CD4-positive, alpha-beta T cell treated with Interleukin-6 at 100 ng/mL for 8 hours (primary cell): ENCODE measurements around the gene SLC2A8.

ENCODE experiments used
- DNase-seq: peaks from one replicate; pipeline ENCODE4 v3.0.0-alpha.2; 2020; ENCODE audit warnings: mixed read lengths, low spot score

The SLC2A8 gene, protein sequence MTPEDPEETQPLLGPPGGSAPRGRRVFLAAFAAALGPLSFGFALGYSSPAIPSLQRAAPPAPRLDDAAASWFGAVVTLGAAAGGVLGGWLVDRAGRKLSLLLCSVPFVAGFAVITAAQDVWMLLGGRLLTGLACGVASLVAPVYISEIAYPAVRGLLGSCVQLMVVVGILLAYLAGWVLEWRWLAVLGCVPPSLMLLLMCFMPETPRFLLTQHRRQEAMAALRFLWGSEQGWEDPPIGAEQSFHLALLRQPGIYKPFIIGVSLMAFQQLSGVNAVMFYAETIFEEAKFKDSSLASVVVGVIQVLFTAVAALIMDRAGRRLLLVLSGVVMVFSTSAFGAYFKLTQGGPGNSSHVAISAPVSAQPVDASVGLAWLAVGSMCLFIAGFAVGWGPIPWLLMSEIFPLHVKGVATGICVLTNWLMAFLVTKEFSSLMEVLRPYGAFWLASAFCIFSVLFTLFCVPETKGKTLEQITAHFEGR

DNA sequence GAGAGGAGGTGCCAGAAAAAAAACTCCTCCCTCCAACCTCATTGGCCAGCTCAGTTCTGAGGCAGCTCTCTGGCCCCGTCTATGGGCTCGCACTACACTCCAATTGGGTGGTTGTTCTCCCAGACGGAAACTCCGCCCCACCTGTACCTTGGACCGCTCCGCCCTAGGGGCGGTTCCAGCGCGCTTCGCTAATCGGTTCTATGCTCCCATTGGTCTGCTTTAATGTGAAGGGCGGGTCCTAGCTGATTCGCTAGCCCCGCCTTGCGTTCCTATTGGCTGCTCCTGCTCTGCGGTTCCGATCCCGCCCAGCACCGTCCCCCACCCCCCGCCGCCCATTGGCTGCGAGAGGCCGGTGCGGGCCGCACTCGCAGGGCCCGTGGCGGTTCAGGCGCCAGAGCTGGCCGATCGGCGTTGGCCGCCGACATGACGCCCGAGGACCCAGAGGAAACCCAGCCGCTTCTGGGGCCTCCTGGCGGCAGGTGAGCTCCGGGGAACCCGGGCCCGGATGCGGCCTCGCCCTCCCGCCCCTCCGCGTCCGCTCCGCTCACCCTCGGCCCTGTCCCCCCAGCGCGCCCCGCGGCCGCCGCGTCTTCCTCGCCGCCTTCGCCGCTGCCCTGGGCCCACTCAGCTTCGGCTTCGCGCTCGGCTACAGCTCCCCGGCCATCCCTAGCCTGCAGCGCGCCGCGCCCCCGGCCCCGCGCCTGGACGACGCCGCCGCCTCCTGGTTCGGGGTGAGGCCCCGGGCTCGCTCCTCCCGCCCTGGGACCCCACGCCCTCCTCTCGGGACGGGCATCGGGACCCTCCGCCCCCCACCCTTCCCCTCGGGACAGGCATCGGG is at the start of gene SLC2A8:
Gene SLC2A8, plus strand, starts transcription at position 362 of the 838 bp plus-strand sequence. Its CDS starts 62 bp downstream, at position 424.
- peak; percentile 89 for DNase-seq

- no peak for DNase-seq
Measured at GRCh38 chr9:127347831-127348776, 48.9 kb upstream of the SLC2A8 start.

- DNase-seq = no peak
Measured at GRCh38 chr9:127349483-127350113, 47.4 kb upstream of the SLC2A8 start.

- no peak for DNase-seq
Measured at GRCh38 chr9:127351182-127352166, 45.5 kb upstream of the SLC2A8 start.

DNA sequence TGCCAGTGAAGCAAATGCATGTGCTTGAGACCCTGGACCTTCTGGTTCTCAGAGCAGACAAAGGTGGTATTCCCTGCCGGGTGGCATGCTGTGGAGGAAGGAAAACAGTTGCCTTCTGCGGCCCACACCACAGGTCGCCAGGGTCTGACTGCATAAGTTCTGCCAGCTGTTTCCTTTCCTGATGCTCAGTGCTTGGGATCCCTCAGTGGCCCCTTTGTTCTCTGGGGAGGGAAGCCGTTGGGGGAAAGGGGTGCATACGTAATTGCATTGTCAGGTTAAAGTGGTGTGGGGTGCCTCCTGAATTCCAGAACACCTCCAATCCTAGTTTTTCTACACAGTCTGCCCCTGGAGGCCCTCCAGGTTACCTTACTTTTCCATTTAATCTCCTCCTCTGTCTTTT is 43.1 kb upstream of the SLC2A8 start:
- no peak for DNase-seq

DNA sequence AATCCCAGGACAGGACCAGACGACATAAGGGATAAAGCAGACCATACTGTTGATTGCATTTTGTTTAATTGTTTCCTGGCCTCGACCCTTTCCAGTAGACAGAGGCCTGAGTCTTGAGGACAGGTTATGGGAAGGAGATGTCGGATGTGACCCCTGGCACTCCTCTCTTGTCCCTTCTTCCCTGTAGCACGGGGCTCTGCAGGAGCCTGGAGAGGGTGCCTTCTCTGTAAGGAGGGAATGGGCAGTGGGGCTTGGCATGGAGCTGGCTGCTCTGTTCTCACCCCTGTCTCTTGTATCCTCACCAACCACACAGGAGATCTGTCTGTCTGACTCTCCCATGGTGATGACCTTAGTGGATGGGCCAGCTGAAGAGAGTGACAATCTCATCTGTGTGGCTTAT is 40.1 kb upstream of the SLC2A8 start:
- no peak for DNase-seq

DNA sequence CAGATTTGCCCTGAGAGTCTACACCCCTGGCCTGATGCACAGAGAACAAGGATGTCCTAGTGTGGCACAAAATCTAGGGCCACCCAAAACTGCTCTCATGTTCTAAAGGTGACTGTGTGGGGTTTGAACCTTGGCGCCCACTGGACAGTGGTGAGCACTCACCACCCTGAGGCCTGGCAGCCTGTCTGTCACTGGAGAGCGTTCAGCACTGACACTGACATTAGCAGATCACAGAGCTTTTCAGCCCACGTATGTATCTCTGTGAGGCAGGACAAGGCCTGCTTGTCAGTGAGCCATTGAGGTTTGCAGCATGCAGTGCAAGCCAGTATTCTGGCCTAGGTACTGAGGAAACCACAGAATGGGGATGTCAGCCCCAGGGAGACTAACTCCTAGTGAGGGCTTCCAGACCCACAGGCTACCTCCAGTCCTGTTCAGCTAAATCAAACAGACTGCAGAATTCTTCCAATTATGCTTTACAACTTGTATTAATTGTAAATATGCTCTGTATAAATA is 38.9 kb upstream of the SLC2A8 start:
- DNase-seq = no peak

GRCh38 chr9:127358770-127359169 is 38.2 kb upstream of the SLC2A8 start:
- no peak for DNase-seq

GRCh38 chr9:127360250-127360649 is 36.7 kb upstream of the SLC2A8 start:
- DNase-seq = no peak

- no peak for DNase-seq
Measured at GRCh38 chr9:127360829-127361228, 36.1 kb upstream of the SLC2A8 start.

DNA sequence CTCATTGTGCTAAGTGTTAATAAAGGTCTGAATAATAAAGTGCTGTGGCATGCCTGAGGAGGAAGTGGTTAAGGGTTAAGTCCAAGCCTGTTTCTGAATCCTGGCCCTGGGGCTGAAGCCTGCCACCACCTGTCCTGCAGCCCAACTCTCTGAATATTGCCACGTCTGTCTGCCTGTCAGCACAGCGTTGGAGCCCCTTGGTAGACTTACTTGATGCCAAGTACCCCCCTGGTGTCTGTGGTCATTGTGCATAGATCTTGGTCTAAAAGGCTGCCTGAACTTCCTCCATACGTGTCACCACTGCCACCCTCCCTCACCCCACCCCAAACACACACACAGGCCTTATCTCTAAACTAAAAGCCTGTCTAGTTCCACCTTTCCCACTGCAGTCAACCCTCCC is 35.4 kb upstream of the SLC2A8 start:
- DNase-seq = no peak

- DNase-seq = no peak
Measured at GRCh38 chr9:127362829-127363228, 34.1 kb upstream of the SLC2A8 start.

GRCh38 chr9:127365461-127365860 is 31.5 kb upstream of the SLC2A8 start:
- no peak for DNase-seq

DNA sequence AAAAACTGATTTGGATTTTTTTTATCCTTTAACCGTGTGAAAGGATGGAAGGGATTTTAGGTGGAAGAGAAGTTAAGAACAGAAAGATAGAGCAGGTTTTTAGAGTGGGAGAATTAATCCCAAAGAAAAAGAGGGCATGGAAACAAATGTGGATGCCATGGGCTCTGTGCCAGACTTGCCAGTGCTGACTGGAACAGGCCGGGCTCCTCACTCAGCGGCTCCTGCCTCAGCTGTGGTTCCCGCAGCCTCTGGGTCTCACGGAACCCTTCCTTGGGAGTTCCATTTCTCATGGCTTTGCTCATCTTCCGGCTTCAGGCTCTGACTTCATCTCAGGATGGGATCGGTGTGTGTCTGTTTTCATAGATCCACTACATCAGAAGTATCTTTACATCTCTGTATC is 30.4 kb upstream of the SLC2A8 start:
- no peak for DNase-seq

DNA sequence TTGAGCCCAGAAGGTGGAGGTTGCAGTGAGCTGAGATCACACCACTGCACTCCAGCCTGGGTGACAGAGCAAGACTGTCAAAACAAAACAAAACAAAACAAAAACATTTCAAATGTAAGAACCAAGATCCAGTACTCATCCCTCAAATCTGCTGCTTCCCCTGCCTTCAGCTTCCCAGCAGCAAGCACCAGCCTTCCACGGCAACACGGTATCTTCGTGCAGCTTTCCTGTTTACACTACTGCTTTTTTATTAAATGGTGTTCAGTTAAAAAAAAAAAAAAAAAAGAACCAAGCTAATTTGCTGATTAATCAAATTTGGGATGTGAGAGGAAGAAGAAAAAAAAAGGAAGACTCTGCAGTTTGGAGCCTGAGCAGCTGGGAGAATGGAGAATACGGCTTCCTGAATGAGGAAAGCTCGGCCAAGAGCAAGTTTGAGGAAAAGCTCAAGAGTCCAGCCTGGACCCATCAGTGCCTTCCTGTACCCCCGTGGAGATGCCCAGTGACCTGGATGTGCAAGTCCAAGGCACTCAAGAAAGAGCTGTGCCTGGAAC is 28.0 kb upstream of the SLC2A8 start:
- no peak for DNase-seq

DNA sequence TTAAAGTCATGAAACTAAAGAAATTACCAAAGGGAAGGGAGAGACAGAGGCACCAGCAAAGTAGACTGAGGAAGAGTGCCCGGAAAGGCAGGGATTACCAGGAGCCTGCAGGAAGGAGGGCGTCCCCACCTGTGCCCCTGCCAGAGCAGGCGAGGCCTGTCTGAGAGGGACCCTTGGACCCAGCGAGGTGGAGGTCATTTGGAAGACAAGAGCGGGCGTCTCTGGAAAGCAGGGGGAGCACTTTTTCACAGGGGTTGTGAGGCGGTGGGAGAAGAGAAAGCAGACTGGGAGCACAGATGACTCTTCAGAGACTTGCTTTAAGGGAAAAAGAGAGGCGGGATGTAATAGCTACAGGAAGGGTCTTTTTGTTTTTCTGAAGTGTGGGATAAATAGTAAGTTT is 27.5 kb upstream of the SLC2A8 start:
- DNase-seq = no peak

GRCh38 chr9:127370147-127370579 is 26.8 kb upstream of the SLC2A8 start:
- no peak for DNase-seq

- DNase-seq = no peak
Measured at GRCh38 chr9:127370672-127371648, 26.0 kb upstream of the SLC2A8 start.
